RWPE1 (cell line): Measurements from ENCODE around the gene CASKIN2.
A peak's percentile ranks its signal among the peaks of the same experiment; 100 is the strongest.

ENCODE experiments used
- CTCF ChIA-PET: fragments of 350-600 bp; sonication (Branson Sonifier 250); formaldehyde crosslinking; extraction: SDS; loops from one replicate; lab custom pipeline; 2021; lab: Yijun Ruan, JAX
- POLR2A ChIA-PET: fragments of 400-600 bp; formaldehyde crosslinking; extraction: SDS; loops from one replicate; lab custom pipeline; 2020; ENCODE audit warnings: antibody characterized with exemption; ENCODE audit not compliant: low non-redundant PET; lab: Yijun Ruan, JAX
- DNase-seq: peaks from one replicate; pipeline ENCODE4 v3.0.0; 2012; ENCODE audit warnings: low spot score
- H3K27ac ChIP-seq: fragments of 450-650 bp; 2 replicates; pipeline ENCODE4 v1.5.1; 2017
- TF ChIP-seq, protein P1 (sequence below): fragments of 450-650 bp; conservative IDR thresholded peaks from 2 replicates; pipeline ENCODE4 v1.5.1; 2017; ENCODE audit warnings: low read depth, mild to moderate bottlenecking

The CASKIN2 gene

DNA sequence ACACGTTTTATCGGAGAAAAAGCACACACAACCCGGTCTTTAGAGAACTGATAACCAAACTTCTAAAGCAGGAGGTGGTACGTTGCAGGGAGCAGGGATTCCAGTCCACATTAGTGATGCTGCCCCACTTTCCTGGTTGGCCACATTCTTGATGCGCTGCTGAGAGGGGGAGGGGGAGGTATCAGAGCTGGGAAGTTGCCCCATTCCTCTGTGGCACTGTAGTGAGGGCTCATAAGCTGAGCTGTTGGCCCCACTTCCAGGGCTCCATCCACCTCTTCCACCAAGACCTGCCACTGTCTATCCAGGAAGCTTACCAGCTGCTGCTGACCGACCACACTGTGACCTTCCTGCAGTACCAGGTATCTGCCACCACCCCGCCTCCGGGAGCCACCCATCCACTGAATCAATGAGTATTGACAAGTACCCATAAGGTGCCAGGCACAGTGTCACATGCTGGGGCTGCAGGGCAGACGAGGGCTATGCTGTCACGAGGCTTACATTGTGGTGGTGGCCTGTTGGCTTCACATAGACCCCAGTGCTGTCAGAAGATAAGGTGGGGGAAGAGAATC lies 2.0 kb upstream of the CASKIN2 start:
- no peak for DNase-seq
- H3K27ac ChIP-seq = peak overlapping the region; percentile 86
- ChIA-PET POLR2A (interaction anchor here (1.4 kb wide), 2 partner anchors 8 to 9 kb away, joined by 3 to 13 read pairs; partner anchors contain the start of gene LLGL2), CTCF (interaction anchor here (0.6 to 1.0 kb wide), 4 partner anchors 117 to 345 kb away, joined by 3 to 10 read pairs (median 6); no protein-coding TSS in a partner anchor)
- TF ChIP-seq, protein P1, sequence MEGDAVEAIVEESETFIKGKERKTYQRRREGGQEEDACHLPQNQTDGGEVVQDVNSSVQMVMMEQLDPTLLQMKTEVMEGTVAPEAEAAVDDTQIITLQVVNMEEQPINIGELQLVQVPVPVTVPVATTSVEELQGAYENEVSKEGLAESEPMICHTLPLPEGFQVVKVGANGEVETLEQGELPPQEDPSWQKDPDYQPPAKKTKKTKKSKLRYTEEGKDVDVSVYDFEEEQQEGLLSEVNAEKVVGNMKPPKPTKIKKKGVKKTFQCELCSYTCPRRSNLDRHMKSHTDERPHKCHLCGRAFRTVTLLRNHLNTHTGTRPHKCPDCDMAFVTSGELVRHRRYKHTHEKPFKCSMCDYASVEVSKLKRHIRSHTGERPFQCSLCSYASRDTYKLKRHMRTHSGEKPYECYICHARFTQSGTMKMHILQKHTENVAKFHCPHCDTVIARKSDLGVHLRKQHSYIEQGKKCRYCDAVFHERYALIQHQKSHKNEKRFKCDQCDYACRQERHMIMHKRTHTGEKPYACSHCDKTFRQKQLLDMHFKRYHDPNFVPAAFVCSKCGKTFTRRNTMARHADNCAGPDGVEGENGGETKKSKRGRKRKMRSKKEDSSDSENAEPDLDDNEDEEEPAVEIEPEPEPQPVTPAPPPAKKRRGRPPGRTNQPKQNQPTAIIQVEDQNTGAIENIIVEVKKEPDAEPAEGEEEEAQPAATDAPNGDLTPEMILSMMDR = no peak

DNA sequence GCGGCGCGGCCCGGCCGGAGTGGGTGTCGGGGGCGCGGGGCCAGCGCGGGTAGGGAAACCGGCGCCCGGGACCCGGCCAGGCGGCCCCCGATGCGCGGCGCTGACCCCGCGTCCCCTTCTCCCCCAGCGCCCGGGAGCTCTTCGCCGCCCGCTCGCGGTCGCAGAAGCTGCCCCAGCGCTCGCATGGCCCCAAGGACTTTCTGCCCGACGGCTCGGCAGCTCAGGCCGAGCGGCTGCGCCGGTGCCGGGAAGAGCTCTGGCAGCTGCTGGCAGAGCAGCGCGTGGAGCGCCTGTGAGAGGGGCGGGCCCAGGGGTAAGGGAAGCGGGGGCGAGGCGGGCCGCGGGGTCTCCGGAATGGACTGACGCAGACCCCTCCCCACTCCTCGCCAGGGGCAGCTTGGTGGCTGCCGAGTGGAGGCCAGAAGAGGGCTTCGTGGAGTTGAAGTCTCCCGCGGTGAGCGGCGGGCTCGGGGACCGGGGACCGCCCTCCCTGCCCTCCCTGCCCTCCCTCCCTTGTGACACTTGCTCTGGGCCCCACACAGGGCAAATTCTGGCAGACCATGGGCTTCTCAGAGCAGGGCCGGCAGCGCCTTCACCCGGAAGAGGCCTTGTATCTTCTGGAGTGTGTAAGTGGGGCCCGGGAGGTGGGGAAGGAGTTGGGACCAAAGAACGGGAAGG lies 1.4 kb upstream of the CASKIN2 start:
- no peak for DNase-seq
- ChIA-PET CTCF (interaction anchor here (0.6 to 1.0 kb wide), 8 partner anchors 48 to 463 kb away, joined by 3 to 6 read pairs (median 4); partner anchors contain the start of gene SMIM5), POLR2A (interaction anchor here (0.6 to 1.4 kb wide), 4 partner anchors 8 to 18 kb away, joined by 3 to 13 read pairs (median 4); partner anchors contain the start of gene LLGL2)
- H3K27ac ChIP-seq = peak overlapping the region; percentile 86
- TF ChIP-seq, protein P1 = no peak

DNA sequence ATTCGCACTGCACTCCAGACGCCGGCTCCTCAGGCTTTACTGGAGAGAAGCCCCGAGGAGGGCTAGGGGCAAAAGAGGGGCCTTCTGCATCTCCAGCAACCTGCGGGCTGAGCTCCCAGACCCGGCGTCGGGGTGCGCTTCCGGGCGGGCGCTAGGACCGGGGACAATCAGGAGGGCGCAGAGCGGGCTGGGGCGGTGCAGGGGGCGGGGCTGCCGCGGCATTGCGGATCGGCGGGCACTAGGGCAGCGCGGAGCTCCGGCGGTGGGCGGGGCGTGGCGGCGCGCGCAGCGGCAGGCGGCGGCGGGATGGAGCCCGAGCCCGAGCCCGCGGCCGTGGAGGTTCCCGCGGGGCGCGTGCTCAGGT lies 900 bp upstream of the CASKIN2 start, which contains the start of gene TSEN54:
Gene TSEN54 (plus strand): TSS at position 274 of the 364 bp plus-strand sequence. CDS start 33 bp downstream, at position 307.
- peak within 1 kb of the TSS; percentile 86 for H3K27ac ChIP-seq
- peak; percentile 87 for DNase-seq
- TF ChIP-seq, protein P1 = no peak
- POLR2A ChIA-PET = interaction anchor here (0.5 to 1.4 kb wide), 5 partner anchors 9 to 105 kb away, joined by 3 to 13 read pairs (median 3); partner anchors contain the start of gene LLGL2
- CTCF ChIA-PET = interaction anchor here (0.6 to 1.0 kb wide), 7 partner anchors 49 to 464 kb away, joined by 3 to 4 read pairs (median 4); partner anchors contain the start of gene SMIM5

DNA sequence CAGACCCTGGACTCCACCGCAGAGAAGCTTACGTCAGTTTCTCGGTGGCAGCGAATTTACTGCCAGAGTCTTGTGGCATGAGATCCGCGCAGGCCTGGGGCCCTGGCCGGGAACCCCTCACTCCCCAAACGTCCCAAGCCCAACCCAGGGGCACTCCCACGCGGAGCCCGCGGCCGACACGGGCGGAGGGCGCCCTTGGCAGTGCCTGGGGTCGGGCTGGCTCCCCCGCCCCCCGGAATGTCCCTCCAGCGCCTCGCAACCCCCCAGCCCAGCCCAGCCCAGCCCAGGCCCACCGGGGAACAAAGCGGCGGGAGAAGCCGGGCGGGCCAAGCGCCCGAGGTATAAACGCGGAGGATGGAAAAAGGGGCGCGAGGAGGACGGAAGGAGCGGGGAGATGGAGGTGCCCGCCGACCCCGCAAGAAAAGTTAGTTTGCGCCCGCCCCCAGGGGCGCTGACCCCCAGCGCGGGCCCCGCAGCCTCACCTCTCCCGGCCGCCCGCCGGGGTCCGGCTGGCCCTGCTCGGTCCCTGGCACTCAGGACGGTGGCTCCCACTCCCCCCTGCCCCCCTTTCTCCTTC lies 330 bp downstream of the CASKIN2 start:
- peak; percentile 21 for DNase-seq
- TF ChIP-seq, protein P1 = no peak
- ChIA-PET CTCF (interaction anchor here (0.6 to 3.0 kb wide), 3 partner anchors 11 to 119 kb away, joined by 4 to 13 read pairs (median 4); partner anchors contain the start of gene SMIM5), POLR2A (no interaction called here)
- peak overlapping the region; percentile 86 for H3K27ac ChIP-seq

DNA sequence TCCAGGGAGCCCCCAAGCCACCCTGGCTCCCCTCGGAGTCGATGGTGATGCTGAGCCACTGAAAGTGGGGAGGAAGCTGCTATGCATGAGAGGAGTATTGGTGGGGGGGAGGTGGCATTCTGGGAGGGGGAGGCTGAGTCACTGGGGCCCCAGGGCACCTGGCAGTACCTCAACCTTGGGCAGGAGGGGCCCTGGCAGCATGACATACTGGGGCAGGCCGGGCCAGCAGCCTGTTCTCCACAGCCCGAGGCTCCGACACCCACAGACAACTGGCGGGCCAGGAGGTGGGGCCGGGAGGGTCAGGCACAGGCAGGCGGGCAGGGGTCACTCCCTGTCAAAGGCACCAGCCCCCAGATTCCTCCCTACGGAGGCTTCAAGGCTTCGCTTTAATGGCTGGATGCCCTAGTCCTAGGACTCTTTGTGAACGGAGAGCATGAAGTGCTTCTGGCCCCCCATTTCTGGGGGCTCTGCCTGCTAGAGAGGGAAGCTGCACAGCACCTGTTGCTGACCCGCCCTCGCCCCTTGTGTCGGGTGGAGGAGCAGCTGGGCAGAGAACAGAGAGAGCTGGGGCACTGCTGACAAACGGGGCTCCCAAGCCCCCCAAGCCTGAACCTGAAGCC lies 928 bp downstream of the CASKIN2 start:
- ChIA-PET CTCF (interaction anchor here (0.5 to 3.0 kb wide), 5 partner anchors 11 to 150 kb away, joined by 4 to 13 read pairs (median 5); partner anchors contain the start of gene SMIM5), POLR2A (no interaction called here)
- H3K27ac ChIP-seq = peak overlapping the region; percentile 86
- DNase-seq = peak; percentile 85
- TF ChIP-seq, protein P1 = no peak

DNA sequence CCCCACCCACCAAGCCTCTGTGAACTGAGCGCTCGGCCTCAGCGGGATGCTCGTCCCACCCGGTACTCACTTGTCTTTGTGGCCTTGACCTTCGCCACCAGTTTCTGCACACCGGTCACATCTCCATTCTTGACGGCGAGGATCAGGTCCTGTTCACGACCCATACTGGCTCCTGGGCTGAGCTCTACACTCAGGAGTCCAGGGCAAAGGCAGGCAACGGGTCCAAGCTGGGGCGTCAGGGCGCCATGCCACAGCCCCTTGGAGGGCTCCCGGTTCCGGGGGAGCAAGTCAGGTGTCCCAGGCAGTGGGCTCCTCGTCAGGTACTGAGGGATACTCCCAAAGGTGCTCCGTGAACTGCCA lies 1.7 kb downstream of the CASKIN2 start:
- POLR2A ChIA-PET = no interaction called here
- TF ChIP-seq, protein P1 = no peak
- H3K27ac ChIP-seq = peak overlapping the region; percentile 86
- no peak for DNase-seq
- CTCF ChIA-PET = interaction anchor here (0.5 to 3.0 kb wide), 5 partner anchors 10 to 149 kb away, joined by 3 to 13 read pairs (median 5); no protein-coding TSS in a partner anchor
